Neuron (in vitro differentiated cells): ENCODE measurements around the gene FHL1.
"Not testable (repeated sequence)": the region's sequence is repeated elsewhere in the genome, so short reads cannot be mapped to it uniquely, and the experiment has no call there.

Source experiments
- H2AFZ ChIP-seq: one replicate; pipeline ENCODE4 v1.6.1; 2013; ENCODE audit warnings: low read depth, mild to moderate bottlenecking, inconsistent platforms, low read length, moderate library complexity
- H3K27me3 ChIP-seq: one replicate; pipeline ENCODE4 v1.6.1; 2013; ENCODE audit warnings: low read length; ENCODE audit not compliant: insufficient read depth
- H3K36me3 ChIP-seq: one replicate; pipeline ENCODE4 v1.6.1; 2013; ENCODE audit warnings: low read length; ENCODE audit not compliant: insufficient read depth
- H3K4me1 ChIP-seq: one replicate; pipeline ENCODE4 v1.6.1; 2013; ENCODE audit warnings: low read length; ENCODE audit not compliant: insufficient read depth
- H3K4me3 ChIP-seq: 2 replicates; pipeline ENCODE4 v1.5.1; 2013; ENCODE audit warnings: mild to moderate bottlenecking, low read length, moderate library complexity
- H3K9me3 ChIP-seq: one replicate; pipeline ENCODE4 v1.6.1; 2013; ENCODE audit warnings: low read length

FHL1 gene

DNA sequence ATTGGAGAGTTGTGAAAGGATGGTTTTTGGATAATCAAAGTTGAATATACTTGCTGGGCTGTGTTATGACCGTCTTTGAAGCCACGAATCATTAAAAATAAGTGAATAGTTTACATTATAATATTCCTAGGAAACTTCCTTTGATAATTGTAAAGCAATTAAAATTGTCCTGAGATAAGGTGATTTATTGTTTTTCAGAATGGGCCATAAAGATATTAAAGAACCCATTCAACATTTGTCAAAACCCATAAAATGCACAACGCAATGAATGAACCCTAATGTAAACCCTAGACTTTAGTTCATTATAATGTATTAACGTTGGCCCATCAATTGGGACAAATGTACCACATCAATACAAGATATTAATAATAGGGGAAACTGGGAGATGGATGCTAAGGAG lies 11.4 kb downstream of the FHL1 start:
- H2AFZ ChIP-seq, result no peak overlapping the region
- H3K36me3 ChIP-seq, result no peaks in the 10 kb centered on the region
- H3K4me3 ChIP-seq, result no peak overlapping the region
- no peaks in the 10 kb centered on the region for H3K9me3 ChIP-seq
- H3K27me3 ChIP-seq, result no peaks in the 10 kb centered on the region
- peaks cover 6% of the 10 kb centered on the region for H3K4me1 ChIP-seq

DNA sequence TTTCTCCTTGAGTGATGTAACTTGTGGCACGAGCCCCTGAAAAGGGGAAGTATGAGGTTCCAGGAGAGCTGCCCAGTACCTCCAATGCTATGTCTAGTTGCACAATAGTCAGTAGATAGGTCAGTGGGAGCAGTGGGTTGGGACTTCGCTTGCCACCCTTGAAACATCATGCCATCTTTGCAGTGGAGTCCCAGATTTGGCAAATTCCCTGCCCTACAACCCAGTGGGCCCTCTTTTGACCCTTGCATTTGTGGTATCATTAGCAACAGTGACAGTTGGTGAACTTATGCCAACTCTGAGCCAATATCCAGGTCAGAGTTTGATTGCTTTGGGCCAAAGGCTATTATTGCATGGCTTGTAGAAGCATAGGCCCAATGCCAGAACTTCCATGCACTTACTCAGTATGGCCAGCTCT lies 12.3 kb downstream of the FHL1 start:
- H2AFZ ChIP-seq, result no peak overlapping the region
- no peaks in the 10 kb centered on the region for H3K9me3 ChIP-seq
- H3K36me3 ChIP-seq, result no peaks in the 10 kb centered on the region
- H3K4me1 ChIP-seq, result peaks cover 6% of the 10 kb centered on the region
- no peak overlapping the region for H3K4me3 ChIP-seq
- no peaks in the 10 kb centered on the region for H3K27me3 ChIP-seq

DNA sequence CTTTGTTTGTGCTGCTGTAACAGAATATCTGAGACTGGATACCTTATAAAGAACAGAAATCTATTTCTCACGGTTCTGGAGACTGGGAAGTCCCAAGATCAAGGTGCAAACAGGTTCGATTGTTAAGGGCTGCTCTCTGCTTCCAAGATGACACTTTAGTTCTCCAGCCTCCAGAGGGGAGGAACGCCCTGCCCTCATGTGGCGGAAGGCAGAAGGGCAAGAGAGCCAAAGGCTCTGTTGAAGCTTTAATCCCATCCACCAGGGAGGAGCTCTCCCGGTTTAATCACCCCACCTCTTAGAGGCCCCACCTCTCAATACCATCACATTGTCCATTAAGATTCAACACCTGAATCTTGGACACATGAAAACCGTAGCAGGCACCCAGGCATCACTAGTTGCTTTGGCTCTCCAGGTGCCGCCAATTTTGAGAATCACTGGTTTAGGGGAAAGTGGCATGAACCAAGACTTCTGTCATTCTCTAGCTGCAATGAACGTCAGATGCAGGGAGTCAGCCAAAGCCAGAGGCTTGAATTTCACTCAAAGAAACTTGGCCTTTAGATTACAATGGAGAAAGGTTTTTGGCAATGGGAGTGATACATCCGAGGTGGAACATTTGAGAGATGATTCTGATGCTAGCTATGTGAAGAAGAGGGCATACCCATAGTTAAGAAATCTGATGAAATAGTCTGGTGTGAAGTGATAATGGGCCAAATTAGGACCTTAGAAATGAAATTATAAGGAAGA lies 15.7 kb downstream of the FHL1 start:
- no peak overlapping the region for H3K4me3 ChIP-seq
- H3K4me1 ChIP-seq, result peaks cover 22% of the 10 kb centered on the region

DNA sequence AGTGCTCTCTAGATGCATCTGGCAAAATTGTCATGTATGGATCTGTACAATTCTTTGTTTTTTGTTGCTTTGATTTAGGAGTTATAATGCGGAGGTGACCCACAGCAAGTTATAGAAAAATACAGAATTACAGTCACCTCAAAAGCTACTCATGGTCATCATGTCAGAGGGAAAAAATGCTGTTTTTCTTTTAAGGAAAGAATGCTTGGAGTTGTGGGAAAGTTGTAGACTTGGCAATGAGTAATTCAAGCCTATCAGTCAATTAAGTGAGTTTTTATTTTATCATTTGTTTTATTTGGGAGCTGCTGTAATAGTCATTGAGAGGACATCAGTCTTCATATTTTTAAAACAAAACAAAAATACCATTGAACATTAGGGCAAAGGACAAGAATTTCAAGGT lies 16.4 kb downstream of the FHL1 start:
- Histone ChIP-seq H3K4me3 (no peak overlapping the region), H3K27me3 (no peaks in the 10 kb centered on the region), H3K4me1 (peaks cover 22% of the 10 kb centered on the region), H3K9me3 (no peaks in the 10 kb centered on the region), H2AFZ (no peak overlapping the region), H3K36me3 (no peaks in the 10 kb centered on the region)

More for the DNA sequence above, 15.7 kb downstream of the FHL1 start:
- no peaks in the 10 kb centered on the region for H3K9me3 ChIP-seq
- H2AFZ ChIP-seq, result no peak overlapping the region
- H3K36me3 ChIP-seq, result no peaks in the 10 kb centered on the region
- H3K27me3 ChIP-seq, result no peaks in the 10 kb centered on the region

DNA sequence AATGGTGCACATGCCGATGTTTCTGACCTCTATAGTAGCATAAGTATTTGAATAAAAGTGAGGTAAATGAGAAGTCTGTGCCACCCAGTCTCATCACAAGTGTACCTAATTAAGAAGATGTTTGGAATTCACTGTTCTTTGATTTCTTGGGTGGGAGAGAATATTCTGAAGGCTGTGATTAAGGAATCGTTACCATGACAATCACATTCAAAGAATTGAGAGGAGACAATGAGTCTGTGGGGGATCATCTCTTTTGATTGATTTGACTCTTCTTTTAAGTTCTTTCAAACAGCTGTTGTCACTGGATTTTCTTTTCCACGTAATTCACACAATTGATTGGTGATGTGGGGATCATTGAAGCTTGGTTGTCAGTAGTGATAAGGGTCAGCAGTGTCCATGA lies 18.1 kb downstream of the FHL1 start:
- Histone ChIP-seq H2AFZ (no peak overlapping the region), H3K4me3 (no peak overlapping the region), H3K4me1 (peaks cover 36% of the 10 kb centered on the region), H3K27me3 (no peaks in the 10 kb centered on the region), H3K36me3 (no peaks in the 10 kb centered on the region), H3K9me3 (no peaks in the 10 kb centered on the region)

DNA sequence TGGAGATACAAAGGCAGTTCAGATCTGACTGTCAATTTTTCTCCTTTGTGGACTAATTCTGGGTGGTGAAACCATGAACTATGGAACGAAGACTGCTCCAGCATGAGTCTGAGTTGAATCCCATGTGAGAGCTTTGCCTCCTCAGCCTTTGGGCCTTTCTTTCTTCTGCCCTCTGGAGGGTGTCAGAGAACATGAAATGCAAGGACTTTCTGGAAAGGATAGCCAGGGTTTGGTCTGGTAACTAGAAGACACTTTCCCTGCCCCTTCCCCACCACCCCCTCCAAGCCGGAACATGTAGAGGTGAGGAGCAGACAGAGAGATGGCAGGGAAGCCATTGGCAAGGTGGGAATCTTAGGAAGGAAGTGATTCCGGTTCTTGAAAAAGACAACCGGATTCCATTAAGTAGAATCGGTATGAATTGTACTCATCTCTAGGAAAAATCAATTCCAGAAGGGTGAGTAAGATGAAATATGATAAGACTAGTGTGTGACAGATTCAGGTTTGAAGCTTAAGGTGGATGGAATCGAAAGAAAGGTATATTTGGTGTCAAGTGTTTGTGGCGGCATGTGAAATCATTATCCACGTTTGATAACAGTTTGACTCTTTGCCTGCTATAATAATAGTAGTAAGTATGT lies 19.0 kb downstream of the FHL1 start:
- no peak overlapping the region for H3K4me3 ChIP-seq

DNA sequence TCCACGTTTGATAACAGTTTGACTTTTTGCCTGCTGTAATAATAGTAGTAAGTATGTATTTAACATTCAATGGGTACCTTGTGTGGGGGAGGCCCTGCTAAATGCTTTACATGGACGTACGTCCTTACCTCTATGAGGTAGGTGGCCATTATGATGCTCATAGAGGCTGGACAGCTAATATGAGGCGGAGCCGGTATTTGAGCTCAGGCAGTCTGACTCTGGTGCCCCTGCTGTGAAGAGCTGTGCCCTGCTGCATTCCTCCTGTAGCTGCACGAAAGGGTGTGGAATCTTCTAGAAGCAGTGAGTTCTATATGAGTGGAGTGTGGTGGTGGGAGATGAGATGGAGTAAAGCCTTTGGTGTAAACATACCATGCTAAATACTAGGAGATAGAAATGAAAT lies 20.7 kb downstream of the FHL1 start:
- not testable (repeated sequence) for H3K4me3 ChIP-seq, H3K9me3 ChIP-seq, H3K27me3 ChIP-seq, H3K36me3 ChIP-seq, H2AFZ ChIP-seq
- H3K4me1 ChIP-seq, result peaks cover 42% of the 10 kb centered on the region

More for the DNA sequence above, 19.0 kb downstream of the FHL1 start:
- H3K27me3 ChIP-seq, result no peaks in the 10 kb centered on the region
- no peak overlapping the region for H2AFZ ChIP-seq
- no peaks in the 10 kb centered on the region for H3K9me3 ChIP-seq
- no peaks in the 10 kb centered on the region for H3K36me3 ChIP-seq
- peaks cover 42% of the 10 kb centered on the region for H3K4me1 ChIP-seq

DNA sequence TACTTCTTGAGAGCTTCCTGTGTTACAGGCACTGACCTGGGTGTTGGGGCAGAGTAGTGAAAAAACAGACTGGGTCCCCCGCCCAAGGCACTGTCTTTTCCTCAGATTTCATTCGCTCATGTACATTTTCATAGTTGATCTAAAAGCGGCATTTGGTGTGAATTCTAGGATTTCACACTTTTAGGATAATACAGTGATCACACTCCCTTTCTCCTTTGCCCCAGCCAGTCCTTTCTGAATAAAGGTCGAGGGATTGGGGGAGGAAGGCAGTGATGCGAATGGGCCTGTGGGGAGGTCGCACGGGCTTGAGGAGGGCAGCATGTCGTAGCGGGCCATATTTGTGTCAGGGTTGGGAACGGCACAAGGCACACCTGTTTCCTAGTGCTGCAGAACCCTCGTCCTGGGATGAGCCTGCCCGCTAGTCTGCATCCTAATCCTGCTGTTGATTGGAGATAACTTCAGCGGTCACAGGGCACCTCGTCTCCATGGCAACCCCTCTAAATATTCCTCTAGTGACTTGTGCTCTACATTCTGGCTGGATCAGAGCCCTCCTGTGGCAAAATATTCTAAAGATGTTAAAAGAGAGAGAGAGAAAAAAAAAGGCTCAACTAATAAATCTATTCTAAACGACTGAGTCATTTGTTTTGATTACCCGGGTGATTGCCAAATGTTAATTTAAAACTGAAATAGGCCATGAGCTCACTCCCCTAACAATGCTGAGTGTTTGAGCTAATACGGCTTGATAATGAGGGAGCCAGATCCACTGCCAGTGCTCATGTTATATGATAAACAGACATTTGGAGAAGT lies 21.8 kb downstream of the FHL1 start:
- H3K27me3 ChIP-seq, result no peaks in the 10 kb centered on the region
- no peak overlapping the region for H2AFZ ChIP-seq
- no peaks in the 10 kb centered on the region for H3K9me3 ChIP-seq
- no peak overlapping the region for H3K4me3 ChIP-seq
- peaks cover 36% of the 10 kb centered on the region for H3K4me1 ChIP-seq
- H3K36me3 ChIP-seq, result no peaks in the 10 kb centered on the region

DNA sequence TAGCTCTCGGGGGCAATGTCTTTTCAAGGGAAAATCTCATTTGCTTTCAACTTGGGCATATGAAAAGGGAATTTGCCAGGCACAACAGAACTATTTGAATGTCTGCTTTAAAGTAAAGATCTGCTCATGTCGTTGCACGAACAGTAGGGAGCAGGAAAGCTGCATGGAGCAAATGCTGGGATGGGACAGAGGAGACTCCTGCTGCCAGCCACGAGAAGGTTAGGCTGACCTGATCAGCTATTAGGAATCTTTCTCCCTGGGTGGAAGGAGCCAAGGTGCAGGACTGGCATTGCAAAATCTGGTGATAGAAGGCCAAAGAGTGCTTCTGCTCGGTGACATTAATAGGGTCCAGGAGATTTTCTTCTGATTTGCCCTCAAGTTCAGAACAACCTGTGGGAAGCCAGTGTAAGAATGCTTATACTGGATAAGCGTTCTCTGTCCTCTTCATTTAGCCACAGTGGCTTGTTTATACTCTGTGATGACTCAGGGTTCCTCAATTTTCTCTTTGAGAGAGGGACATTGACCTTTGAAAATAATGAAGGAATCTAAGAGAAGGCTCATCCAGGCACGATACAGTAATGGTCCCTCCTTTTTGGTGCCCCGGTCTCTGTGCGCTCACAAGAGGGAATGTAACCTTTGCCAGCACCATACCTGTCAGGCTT lies 22.9 kb downstream of the FHL1 start:
- Histone ChIP-seq H3K9me3 (no peaks in the 10 kb centered on the region), H3K4me3 (no peak overlapping the region), H3K27me3 (no peaks in the 10 kb centered on the region), H2AFZ (no peak overlapping the region), H3K4me1 (peaks cover 31% of the 10 kb centered on the region), H3K36me3 (no peaks in the 10 kb centered on the region)

DNA sequence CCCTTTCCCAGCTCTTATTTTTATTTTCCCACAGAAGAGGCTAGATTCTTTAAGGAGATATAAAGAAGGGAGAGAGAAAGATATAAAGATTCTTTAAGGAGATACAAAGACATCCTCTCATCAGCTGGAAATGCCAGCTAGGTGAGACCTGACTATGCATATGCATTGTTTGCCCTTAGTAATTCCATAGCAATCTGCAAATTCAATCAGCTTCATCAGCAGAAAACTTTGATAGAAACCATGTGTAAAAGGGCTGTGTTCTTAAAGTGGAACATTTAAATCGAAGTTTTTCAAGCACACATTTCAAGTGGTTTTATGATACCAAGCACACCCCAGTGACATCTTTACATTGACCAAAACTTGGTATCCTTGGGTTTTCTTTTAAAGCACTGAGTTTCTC lies 24.1 kb downstream of the FHL1 start:
- peaks cover 20% of the 10 kb centered on the region for H3K4me1 ChIP-seq
- no peaks in the 10 kb centered on the region for H3K9me3 ChIP-seq
- H3K36me3 ChIP-seq, result no peaks in the 10 kb centered on the region
- H3K4me3 ChIP-seq, result no peak overlapping the region
- no peaks in the 10 kb centered on the region for H3K27me3 ChIP-seq
- H2AFZ ChIP-seq, result no peak overlapping the region

DNA sequence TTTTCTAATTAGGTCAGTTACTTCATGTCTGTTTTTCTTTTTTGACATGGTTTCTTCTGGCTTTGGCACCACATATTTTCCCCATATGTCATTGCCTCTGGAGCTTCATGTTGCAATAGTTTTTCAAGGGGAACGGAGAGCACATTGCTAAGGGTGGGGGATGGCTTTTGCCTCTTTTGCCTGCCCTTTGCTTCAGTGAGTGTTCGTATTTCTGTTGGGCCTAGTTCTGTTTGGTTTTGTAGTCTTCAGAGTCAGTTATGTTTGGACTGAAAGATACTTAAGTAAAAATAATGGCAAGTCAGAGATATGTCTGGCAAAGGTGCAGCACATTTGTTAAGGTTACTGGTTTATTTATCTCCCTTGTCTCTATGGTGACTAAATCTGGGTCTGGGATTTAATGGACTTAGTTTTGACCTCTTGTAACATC lies 29.1 kb downstream of the FHL1 start:
- H2AFZ ChIP-seq, result no peak overlapping the region
- no peaks in the 10 kb centered on the region for H3K9me3 ChIP-seq
- H3K36me3 ChIP-seq, result no peaks in the 10 kb centered on the region
- H3K4me1 ChIP-seq, result no peaks in the 10 kb centered on the region
- H3K27me3 ChIP-seq, result no peaks in the 10 kb centered on the region
- no peak overlapping the region for H3K4me3 ChIP-seq

DNA sequence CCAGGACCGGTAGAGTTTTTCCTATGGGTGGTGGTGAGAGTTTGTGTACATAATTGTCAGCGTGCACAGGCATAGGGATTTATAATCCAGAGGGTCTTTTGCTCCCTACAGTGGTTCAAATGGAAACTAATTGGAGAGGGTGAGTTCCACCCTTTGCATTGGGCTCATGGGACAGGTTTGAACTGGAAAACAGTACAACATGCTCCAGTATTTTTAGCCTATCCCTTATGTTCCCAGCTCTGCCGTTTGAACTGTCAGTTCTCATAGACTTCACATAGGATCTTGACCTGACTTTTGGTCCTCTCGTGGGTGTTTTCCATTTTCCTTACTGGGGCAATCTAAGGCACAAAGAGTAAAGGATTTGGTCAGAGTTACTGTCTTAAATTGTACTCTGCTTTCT lies 31.8 kb downstream of the FHL1 start:
- Histone ChIP-seq H3K4me3 (no peak overlapping the region), H3K36me3 (no peaks in the 10 kb centered on the region), H3K4me1 (no peaks in the 10 kb centered on the region)

DNA sequence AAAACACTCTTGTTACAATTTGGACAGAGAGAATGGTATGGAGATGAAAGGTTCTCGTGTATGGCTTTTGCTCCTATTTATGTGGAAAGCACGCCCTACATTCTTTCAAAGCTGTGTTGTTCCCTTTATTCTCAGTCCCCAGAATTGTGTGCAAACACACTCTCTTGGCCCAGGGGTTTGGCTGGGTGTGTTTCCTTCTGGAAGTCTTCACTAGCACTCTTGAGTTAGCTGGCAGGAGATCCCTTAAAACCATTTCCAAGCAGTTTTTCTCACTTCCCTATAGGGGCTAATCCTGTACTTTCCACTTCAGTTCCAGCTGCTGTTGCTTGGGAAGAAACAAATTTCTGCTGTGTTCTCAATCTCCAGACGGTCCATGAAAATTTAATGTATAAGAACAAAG lies 35.1 kb downstream of the FHL1 start:
- Histone ChIP-seq H3K4me3 (no peak overlapping the region), H3K9me3 (no peaks in the 10 kb centered on the region), H2AFZ (no peak overlapping the region), H3K4me1 (no peaks in the 10 kb centered on the region), H3K36me3 (no peaks in the 10 kb centered on the region), H3K27me3 (no peaks in the 10 kb centered on the region)

More for the DNA sequence above, 31.8 kb downstream of the FHL1 start:
- Histone ChIP-seq H2AFZ (no peak overlapping the region), H3K9me3 (no peaks in the 10 kb centered on the region), H3K27me3 (no peaks in the 10 kb centered on the region)
